GM21423 (cell line): ENCODE results near the gene COPRS.
"Not testable (repeated sequence)": the region's sequence is repeated elsewhere in the genome, so short reads cannot be mapped to it uniquely, and the experiment has no call there.

Source experiments
- ATAC-seq: cut with Tn5 transposase; IDR thresholded peaks from one replicate; pipeline ENCODE4 v1.9.1; 2021; ENCODE audit warnings: mild to moderate bottlenecking, moderate library complexity; ENCODE audit not compliant: unreplicated experiment

The COPRS gene

GRCh38 chr17:31853911-31854470 lies 5.1 kb downstream of the COPRS start:
- no peak for ATAC-seq

GRCh38 chr17:31845291-31845690 lies 13.8 kb downstream of the COPRS start:
- no peak for ATAC-seq

- ATAC-seq, result no peak
Observed at GRCh38 chr17:31843070-31843745, 15.8 kb downstream of the COPRS start.

DNA sequence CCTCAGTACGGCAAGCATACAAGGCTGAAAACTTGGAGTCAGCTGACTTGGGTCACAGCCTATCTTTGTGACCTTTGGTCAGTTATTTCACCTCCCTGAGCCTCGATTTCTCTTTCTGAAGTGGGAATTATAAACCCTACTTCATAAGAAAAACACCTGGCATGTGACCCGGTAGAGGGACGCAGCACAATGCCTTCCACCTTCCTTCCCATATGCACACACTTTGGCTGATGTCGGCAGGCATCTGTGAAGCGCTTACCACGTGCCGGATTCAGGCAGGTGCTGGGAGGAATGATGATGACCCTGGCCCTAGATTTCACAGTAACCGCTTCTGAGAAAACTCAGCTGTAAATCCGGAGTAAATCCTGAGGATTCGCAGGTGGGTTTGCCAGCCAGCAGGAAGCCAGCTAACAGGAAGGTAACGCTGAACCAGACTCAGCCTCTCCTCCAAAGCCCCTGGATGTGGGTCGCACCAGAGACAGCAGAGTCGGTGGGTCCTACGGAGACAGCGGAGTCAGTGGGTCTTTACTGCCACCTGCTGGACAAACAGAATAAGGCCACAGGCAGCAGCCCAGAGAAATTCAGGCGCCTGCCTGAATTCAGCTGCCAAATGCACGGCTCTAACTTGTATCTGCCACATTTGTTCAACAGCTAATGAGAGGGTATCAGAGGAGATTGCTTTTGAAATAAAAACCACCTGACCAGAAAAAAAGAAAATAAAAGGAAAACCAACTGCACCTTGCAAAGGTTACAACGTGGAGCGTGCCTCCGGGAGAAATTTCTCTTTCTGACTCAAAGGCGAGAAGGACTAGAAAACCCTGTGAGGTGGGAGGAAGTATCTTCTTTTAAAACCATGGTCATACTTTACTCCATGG lies 16.6 kb downstream of the COPRS start:
- ATAC-seq, result no peak

GRCh38 chr17:31841850-31842194 lies 17.2 kb downstream of the COPRS start:
- ATAC-seq, result no peak

GRCh38 chr17:31838636-31839225 lies 20.3 kb downstream of the COPRS start:
- no peak for ATAC-seq

DNA sequence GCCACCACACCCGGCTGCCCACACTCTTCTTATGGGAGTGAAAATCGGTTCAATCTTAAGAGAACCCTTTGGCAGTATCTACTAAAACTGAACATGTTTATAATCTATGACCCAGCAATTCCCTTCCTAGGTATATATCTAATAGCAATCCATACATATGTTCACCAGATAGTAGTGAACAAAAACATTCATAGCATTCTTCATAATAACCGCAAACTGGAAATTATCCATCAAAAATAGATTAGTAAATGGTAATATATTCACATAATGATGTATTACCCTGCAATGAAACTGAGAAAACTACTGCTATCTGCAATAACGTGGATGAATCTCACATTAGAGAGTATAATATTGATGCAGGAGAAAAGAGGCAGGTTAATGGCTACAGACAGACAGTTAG lies 23.1 kb downstream of the COPRS start:
- no peak for ATAC-seq

DNA sequence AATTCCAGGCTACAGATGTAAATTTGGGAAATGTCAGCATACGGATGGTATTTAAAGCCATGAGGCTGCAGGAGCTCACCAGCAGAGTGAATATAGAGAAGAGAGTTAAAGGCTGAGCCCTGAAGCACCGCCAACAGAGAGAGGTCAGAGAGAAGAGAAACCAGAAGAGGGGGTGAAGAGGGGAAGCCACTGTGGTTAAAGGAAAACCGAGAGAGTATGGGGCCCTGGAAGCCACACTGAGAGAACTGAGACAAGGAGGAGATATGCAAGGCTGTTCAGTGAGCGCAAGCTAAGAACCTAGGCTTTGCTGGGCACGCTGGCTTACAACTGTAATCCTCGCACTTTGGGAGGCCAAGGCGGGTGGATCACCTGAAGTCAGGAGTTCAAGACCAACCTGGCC lies 24.6 kb downstream of the COPRS start:
- ATAC-seq, result no peak

DNA sequence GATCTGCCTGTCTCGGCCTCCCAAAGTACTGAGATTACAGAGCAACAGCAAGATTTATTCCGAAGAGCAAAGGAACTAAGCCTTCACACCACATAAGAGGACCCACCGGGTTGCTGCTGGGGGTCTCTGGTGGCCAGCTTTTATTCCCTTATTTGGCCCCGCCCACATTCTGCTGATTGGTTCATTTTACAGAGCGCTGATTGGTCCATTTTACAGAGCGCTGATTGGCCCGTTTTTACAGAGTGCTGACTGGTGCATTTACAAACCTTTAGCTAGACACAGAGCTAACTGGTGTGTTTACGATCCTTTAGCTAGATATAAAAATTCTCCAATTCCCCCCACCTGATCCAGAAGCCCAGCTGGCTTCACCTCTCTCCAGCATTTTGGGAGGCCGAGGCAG lies 26.3 kb downstream of the COPRS start:
- ATAC-seq, result no peak

GRCh38 chr17:31830971-31831858 lies 27.8 kb downstream of the COPRS start:
- ATAC-seq, result no peak

GRCh38 chr17:31829649-31830048 lies 29.4 kb downstream of the COPRS start:
- no peak for ATAC-seq

DNA sequence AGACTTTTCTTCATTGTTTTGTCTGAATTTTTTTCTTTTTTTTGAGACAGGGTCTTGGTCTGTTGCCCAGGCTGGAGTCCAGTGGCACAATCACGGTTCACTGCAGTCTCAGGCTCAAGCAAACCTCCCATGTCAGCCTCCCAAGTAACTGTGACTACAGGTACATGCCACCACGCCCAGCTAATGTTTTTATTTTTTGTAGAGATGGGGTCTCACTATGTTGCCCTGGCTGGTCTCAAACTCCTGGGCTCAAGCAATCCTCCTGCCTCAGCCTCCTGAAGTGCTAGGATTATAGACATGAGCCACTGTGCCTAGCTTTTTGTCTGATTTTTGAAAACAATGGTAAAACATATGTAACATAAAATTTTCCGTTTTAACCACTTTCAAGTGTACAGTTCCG lies 30.1 kb downstream of the COPRS start:
- ATAC-seq, result not testable (repeated sequence)

DNA sequence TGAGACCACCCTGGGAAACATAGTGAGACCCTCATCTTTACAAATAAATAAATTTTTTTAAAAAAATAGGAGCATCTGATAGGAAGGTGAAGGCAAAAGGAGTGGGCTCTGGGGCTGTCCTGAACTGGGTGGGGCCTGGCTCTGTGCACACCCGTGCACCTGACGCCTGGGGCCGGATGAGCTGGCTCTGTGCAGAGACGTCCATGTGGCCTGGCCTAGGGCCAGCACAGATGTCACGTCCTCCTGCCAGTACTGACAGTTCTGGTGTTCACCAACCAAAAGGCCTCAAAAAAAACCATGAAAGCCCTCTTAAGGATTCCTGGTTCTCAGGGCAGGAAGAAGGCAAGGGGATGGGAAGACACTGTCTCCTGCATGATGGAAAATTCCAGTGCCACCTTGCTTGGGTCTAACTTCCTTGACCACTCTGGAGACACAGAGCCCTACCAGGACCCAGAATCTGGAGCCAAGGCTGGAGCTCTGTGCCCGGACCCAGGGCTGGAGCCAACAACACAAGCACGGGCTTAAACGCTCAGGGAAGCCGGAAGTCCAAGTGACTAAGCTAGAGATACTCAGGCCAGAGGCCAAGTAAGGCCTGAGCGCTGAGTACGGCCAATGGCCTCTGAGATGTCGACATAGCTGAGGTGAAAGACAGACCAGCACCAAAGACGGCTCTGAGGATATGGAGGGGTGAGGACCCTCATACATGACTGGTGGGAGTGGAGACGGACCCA lies 32.9 kb downstream of the COPRS start:
- no peak for ATAC-seq

- no peak for ATAC-seq
Observed at GRCh38 chr17:31824766-31825360, 34.2 kb downstream of the COPRS start.

GRCh38 chr17:31823014-31823413 lies 36.0 kb downstream of the COPRS start:
- no peak for ATAC-seq

DNA sequence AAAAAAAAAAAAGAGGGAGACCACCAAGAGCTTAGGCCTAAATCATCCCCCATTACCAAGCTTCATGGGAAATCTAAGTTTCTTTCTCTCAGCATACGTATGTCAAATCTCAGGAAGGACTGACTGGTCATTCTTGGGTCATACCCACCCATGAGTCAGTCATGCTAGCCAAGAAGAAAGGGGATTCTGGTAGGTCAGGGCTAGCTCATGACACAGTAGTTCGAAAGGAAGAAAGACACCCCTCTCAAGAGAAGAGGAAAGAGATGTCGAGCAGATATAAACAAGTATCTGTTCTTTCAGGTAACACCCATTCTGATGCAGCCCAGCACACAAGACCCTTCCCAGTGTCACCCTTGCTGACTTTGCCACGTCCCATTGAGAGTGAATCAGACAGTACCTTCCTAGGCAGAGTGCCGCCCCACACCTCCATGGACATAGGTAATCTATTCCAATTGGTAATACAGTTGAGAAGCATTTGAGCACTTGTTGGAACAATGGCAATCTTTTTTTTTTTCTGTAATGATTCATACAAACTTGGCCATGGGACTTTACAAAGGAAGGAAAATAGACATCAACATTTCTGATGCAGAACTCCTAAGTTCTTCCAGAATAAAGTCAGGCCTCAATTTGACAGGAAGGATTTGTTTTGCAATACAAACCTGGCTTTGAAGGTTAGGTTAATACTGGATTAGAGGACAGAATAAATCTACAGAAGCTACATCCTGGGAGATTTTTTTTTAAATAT lies 38.2 kb downstream of the COPRS start:
- no peak for ATAC-seq

DNA sequence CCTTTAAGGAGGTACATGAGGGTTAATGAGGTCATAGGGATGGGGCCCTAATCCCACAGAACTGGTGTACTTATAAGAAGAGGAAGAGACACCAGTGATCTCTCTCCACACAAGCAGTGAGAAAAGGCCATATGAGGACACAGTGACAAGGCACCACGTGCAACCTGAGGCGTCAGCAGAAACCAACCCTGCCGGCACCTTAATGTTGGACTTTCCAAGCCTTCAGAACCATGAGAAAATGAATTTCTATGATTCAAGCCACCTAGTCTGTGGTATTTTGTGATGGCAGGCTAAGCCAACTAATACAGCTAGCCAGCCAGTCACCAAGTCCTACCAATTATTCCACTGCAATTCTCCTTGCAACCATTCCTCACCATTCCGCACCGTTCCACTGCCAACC lies 39.5 kb downstream of the COPRS start:
- ATAC-seq, result no peak

GRCh38 chr17:31818863-31819262 lies 40.2 kb downstream of the COPRS start:
- ATAC-seq, result not testable (repeated sequence)

GRCh38 chr17:31815212-31815730 lies 43.8 kb downstream of the COPRS start:
- no peak for ATAC-seq
